Adrenal gland (tissue), 5 donors: ENCODE data around the gene CALHM4.

ENCODE experiments used
- CTCF ChIP-seq, 6 experiments: fragments of 450-650 bp in 4 of 6; fragments of 200-600 bp in 2 of 6; sonication (generic) in 1 of 6; IDR thresholded peaks; 1 replicate in 5 of 6; 2 replicates in 1 of 6; pipeline versions ENCODE4 v1.5.1 to v1.8.0; 2016 to 2021; ENCODE audit warnings: antibody characterized with exemption in 6 of 6, mild to moderate bottlenecking in 2 of 6, moderate library complexity in 1 of 6
- POLR2A ChIP-seq, 2 donors: fragments of 450-650 bp; IDR thresholded peaks; one replicate each; pipeline ENCODE4 v1.6.1; 2017; ENCODE audit warnings: antibody characterized with exemption in 2 of 2, mild to moderate bottlenecking in 2 of 2, moderate library complexity in 1 of 2
- donor health status: DM: no; HTN: no; CAD: no.

- TF ChIP-seq POLR2A (IDR thresholded peaks at IDR 0.05) (no peak), CTCF (IDR thresholded peaks at IDR 0.05) (no peak)
Observed at GRCh38 chr6:116529466-116530290, 23.9 kb upstream of the CALHM4 start.
